AG04450 (cell line): ENCODE results near the gene GRIN2A. TPM values are rescaled to one million over a fixed set of nuclear protein-coding genes. Genes with fewer than 3 reads are reported as not detected.

ENCODE experiments used
- CTCF ChIA-PET: fragments of 300-600, 350-600 bp; formaldehyde crosslinking; extraction: SDS; loops from one replicate; lab custom pipeline; 2022; ENCODE audit warnings: antibody characterized with exemption, inconsistent platforms; lab: Charles Lee
- POLR2A ChIA-PET: fragments of 350-600 bp; formaldehyde crosslinking; extraction: SDS; loops from one replicate; lab custom pipeline; 2021; ENCODE audit warnings: antibody characterized with exemption, inconsistent platforms; lab: Yijun Ruan, JAX
- DNase-seq: peaks from one replicate; pipeline ENCODE4 v3.0.0-alpha.2; 2011; ENCODE audit warnings: low read depth, low spot score
- H3K27ac ChIP-seq: one replicate; pipeline ENCODE4 v1.5.1; 2012; ENCODE audit warnings: low read depth, low read length, control low read depth
- H3K27me3 ChIP-seq: one replicate; pipeline ENCODE4 v1.6.0; 2012; ENCODE audit warnings: low read length; ENCODE audit not compliant: control insufficient read depth, insufficient read depth
- H3K4me3 ChIP-seq: 2 replicates; pipeline ENCODE4 v1.5.1; 2011; ENCODE audit warnings: mild to moderate bottlenecking, low read depth, low read length, control low read depth
- H3K9me3 ChIP-seq: 2 replicates; pipeline ENCODE4 v1.5.1; 2012; ENCODE audit warnings: low read length; ENCODE audit not compliant: control insufficient read depth, insufficient read depth
- CTCF ChIP-seq: IDR thresholded peaks from 2 replicates; pipeline ENCODE4 v1.5.1; 2011; ENCODE audit warnings: low read depth, low read length, control low read depth, inconsistent platforms
- polyA plus RNA-seq: library from polyadenylated mRNA; depleted of rRNA; stranded (reverse); fragments of >200 nt; gene quantifications from 2 replicates; pipeline ENCODE4 v1.2.3, GENCODE V29; 2011

The GRIN2A gene
- polyA plus RNA-seq, 1 experiment: not detected

- no peak for DNase-seq
- POLR2A ChIA-PET: no interaction called here
- peaks cover 15% of the 10 kb centered on the region for H3K9me3 ChIP-seq
- TF ChIP-seq CTCF: no peak
- CTCF ChIA-PET: no interaction called here
- no peaks in the 10 kb centered on the region for H3K27me3 ChIP-seq
- no peak overlapping the region for H3K27ac ChIP-seq
- no peak overlapping the region for H3K4me3 ChIP-seq
Measured at GRCh38 chr16:9911231-9911630, 271.0 kb downstream of the GRIN2A start.

DNA sequence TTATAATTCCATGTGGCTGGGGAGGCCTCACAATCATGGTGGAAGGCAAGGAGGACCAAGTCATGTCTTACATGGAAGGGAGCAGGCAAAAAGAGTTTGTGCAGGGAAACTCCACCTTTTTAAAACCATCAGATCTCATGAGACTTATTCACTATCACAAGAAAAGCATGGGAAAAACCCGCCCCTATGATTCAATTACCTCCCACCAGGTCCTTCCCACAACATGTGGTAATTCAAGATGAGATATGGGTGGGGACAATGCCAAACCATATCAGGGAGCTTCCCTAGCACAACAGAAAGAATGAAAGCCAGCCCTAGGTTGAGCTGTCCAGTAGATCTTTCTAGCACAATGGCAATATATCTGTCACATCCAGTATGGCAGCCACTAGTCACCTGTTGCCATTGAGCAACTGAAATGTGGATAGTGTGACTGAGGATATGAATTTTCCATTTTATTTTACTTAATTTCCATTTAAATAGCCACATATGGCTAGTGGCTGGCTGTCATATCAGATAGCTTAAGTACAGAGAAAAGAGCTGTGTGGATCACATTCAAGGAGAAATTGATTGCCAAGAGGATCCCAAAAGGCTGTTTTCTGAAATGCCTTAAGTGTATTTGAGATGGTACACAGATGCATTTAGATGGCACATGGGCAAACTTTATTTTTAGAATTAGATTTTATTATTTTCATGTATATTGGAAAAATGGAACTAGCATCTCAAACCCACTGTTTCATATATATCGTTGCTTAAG, 273.0 kb downstream of the GRIN2A start:
- no peak for DNase-seq
- no peak overlapping the region for H3K4me3 ChIP-seq
- TF ChIP-seq CTCF: no peak
- H3K27ac ChIP-seq: no peak overlapping the region
- ChIA-PET POLR2A (no interaction called here), CTCF (no interaction called here)
- no peaks in the 10 kb centered on the region for H3K27me3 ChIP-seq
- H3K9me3 ChIP-seq: peaks cover 12% of the 10 kb centered on the region

DNA sequence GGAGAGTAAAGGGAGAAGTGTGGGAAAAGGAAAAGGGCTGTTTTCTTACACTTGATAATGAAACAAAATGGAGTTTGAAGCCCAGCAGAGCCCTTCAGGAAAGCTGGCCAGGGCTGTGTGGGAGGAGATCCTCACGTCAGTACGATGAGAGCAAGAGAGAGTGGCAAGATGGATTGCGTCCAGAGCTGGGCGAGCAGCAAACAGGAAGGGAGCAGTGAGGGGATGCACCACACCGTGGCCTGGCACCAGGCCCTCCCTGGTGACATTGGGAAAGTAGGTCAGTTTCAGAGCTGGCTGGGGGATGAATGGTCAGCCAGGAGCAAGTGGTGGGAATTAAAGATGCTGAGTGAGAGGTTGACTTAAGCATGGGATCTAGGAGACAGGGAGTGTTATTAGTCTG, 273.6 kb downstream of the GRIN2A start:
- H3K4me3 ChIP-seq: no peak overlapping the region
- ChIA-PET CTCF (no interaction called here), POLR2A (no interaction called here)
- peaks cover 10% of the 10 kb centered on the region for H3K9me3 ChIP-seq
- no peak for DNase-seq
- H3K27ac ChIP-seq: no peak overlapping the region
- TF ChIP-seq CTCF: no peak
- no peaks in the 10 kb centered on the region for H3K27me3 ChIP-seq

- Histone ChIP-seq H3K27me3 (no peaks in the 10 kb centered on the region), H3K9me3 (peaks cover 10% of the 10 kb centered on the region), H3K4me3 (no peak overlapping the region), H3K27ac (no peak overlapping the region)
- POLR2A ChIA-PET: no interaction called here
- CTCF ChIA-PET: no interaction called here
- DNase-seq: no peak
- no peak for TF ChIP-seq CTCF
Measured at GRCh38 chr16:9907752-9908151, 274.5 kb downstream of the GRIN2A start.

GRCh38 chr16:9906218-9906617, 276.0 kb downstream of the GRIN2A start:
- H3K9me3 ChIP-seq: peaks cover 13% of the 10 kb centered on the region
- ChIA-PET CTCF (no interaction called here), POLR2A (no interaction called here)
- H3K27me3 ChIP-seq: no peaks in the 10 kb centered on the region
- H3K4me3 ChIP-seq: no peak overlapping the region
- no peak for DNase-seq
- H3K27ac ChIP-seq: no peak overlapping the region
- no peak for TF ChIP-seq CTCF
